HepG2 (cell line): Measurements from ENCODE around the gene CKS1B. TPM values are rescaled to one million over a fixed set of nuclear protein-coding genes. Genes with fewer than 3 reads are reported as not detected.
A peak's percentile ranks its signal among the peaks of the same experiment; 100 is the strongest.

Source experiments
- CCDC6 ChIP-seq: sonication (generic); formaldehyde crosslinking; IDR thresholded peaks from 2 replicates; pipeline ENCODE4 v1.8.1; 2022; ENCODE audit warnings: mild to moderate bottlenecking, missing genetic modification reagents, moderate library complexity
- NPAS2 ChIP-seq: sonication (generic); formaldehyde crosslinking; IDR thresholded peaks from 2 replicates; pipeline ENCODE4 v1.8.0; 2022; ENCODE audit warnings: mild to moderate bottlenecking, missing genetic modification reagents, borderline replicate concordance
- RNF219 ChIP-seq: sonication (generic); formaldehyde crosslinking; IDR thresholded peaks from 2 replicates; pipeline ENCODE4 v1.5.0; 2020; ENCODE audit warnings: mild to moderate bottlenecking, missing genetic modification reagents
- SMYD3 ChIP-seq: sonication (generic); formaldehyde crosslinking; IDR thresholded peaks from 2 replicates; pipeline ENCODE4 v1.8.1; 2023; ENCODE audit warnings: mild to moderate bottlenecking, missing genetic modification reagents
- TIGD3 ChIP-seq: sonication (generic); formaldehyde crosslinking; IDR thresholded peaks from 2 replicates; pipeline ENCODE4 v1.5.1; 2020; ENCODE audit warnings: mild to moderate bottlenecking, missing genetic modification reagents, borderline replicate concordance
- ZFP90 ChIP-seq: sonication (generic); formaldehyde crosslinking; IDR thresholded peaks from 2 replicates; pipeline ENCODE4 v1.8.0; 2022; ENCODE audit warnings: missing genetic modification reagents, mild to moderate bottlenecking, inconsistent platforms, borderline replicate concordance
- ZNF101 ChIP-seq: sonication (generic); formaldehyde crosslinking; IDR thresholded peaks from 2 replicates; pipeline ENCODE4 v1.4.0; 2020; ENCODE audit warnings: mild to moderate bottlenecking, low read depth, missing genetic modification reagents, borderline replicate concordance
- ZNF510 ChIP-seq: sonication (generic); formaldehyde crosslinking; IDR thresholded peaks from 2 replicates; pipeline ENCODE4 v1.4.0; 2020; ENCODE audit warnings: low read depth, mild to moderate bottlenecking, missing genetic modification reagents
- ZNF660 ChIP-seq: sonication (generic); formaldehyde crosslinking; IDR thresholded peaks from 2 replicates; pipeline ENCODE4 v1.5.1; 2020; ENCODE audit warnings: mild to moderate bottlenecking, low read depth, missing genetic modification reagents, borderline replicate concordance
- ZNF770 ChIP-seq: sonication (generic); formaldehyde crosslinking; IDR thresholded peaks from 2 replicates; pipeline ENCODE4 v1.5.0; 2020; ENCODE audit warnings: mild to moderate bottlenecking, missing genetic modification reagents
- ZSCAN30 ChIP-seq: sonication (generic); formaldehyde crosslinking; IDR thresholded peaks from 2 replicates; pipeline ENCODE4 v1.5.0; 2020; ENCODE audit warnings: mild to moderate bottlenecking, missing genetic modification reagents
- polyA plus RNA-seq, 8 experiments: library from polyadenylated mRNA; depleted of rRNA in 3 of 8; stranded (reverse) in 7 of 8; unstranded in 1 of 8; fragments of >200 nt; fragmentation: Illumina TruSeq in 4 of 8; extraction: Trizol in 4 of 8; gene quantifications; 2 replicates each; pipeline versions ENCODE4 v1.2.1 to v1.2.3, GENCODE V29; 2011 to 2016; ENCODE audit warnings: low read depth in 4 of 8, missing spikeins in 1 of 8, mixed read lengths in 1 of 8; ENCODE audit not compliant: insufficient read depth in 1 of 8
- total RNA-seq, 5 experiments: library from RNA; depleted of rRNA; stranded (reverse); fragments of >200 nt; fragmentation: Illumina TruSeq; extraction: Trizol; gene quantifications; 2 replicates each; pipeline ENCODE4 v1.2.3, GENCODE V29; 2016; ENCODE audit warnings: low read depth in 1 of 5
- TF ChIP-seq, protein P1 (sequence below): sonication (generic); formaldehyde crosslinking; IDR thresholded peaks from 2 replicates; pipeline ENCODE4 v1.4.0; 2020; ENCODE audit warnings: missing genetic modification reagents
- TF ChIP-seq, protein P2 (sequence below): sonication (generic); formaldehyde crosslinking; IDR thresholded peaks from 2 replicates; pipeline ENCODE4 v1.4.0; 2020; ENCODE audit warnings: missing genetic modification reagents, borderline replicate concordance
- TF ChIP-seq, protein P3 (sequence below): sonication (generic); formaldehyde crosslinking; IDR thresholded peaks from 2 replicates; pipeline ENCODE4 v1.4.0; 2020; ENCODE audit warnings: mild to moderate bottlenecking, low read depth, missing genetic modification reagents

The CKS1B gene
- total and polyA plus RNA-seq, 2 of the 13 experiments (the other 11 are each of a cell fraction or from before 2014, with no cell fraction given): 217 to 222 TPM

GRCh38 chr1:155003227-155003765 lies 28.8 kb downstream of the CKS1B start (continued):
- TF ChIP-seq, protein P1, sequence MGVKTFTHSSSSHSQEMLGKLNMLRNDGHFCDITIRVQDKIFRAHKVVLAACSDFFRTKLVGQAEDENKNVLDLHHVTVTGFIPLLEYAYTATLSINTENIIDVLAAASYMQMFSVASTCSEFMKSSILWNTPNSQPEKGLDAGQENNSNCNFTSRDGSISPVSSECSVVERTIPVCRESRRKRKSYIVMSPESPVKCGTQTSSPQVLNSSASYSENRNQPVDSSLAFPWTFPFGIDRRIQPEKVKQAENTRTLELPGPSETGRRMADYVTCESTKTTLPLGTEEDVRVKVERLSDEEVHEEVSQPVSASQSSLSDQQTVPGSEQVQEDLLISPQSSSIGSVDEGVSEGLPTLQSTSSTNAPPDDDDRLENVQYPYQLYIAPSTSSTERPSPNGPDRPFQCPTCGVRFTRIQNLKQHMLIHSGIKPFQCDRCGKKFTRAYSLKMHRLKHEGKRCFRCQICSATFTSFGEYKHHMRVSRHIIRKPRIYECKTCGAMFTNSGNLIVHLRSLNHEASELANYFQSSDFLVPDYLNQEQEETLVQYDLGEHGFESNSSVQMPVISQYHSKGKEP (CRISPR knock-in tag): no peak
- TF ChIP-seq TIGD3 (CRISPR knock-in tag) (0 out of 2 replicates have a peak, but pooled peaks have one; percentile 14), CCDC6 (peak; percentile 55; the same call in 1 of the 2 replicates), ZNF770 (no peak), SMYD3 (CRISPR knock-in tag) (peak; percentile 49; the same call in 1 of the 2 replicates), NPAS2 (no peak), ZSCAN30 (CRISPR knock-in tag) (peak; percentile 88), RNF219 (CRISPR knock-in tag) (0 out of 2 replicates have a peak, but pooled peaks have one; percentile 65), ZNF101 (CRISPR knock-in tag) (no peak), ZNF660 (CRISPR knock-in tag) (no peak), ZNF510 (CRISPR knock-in tag) (no peak), ZFP90 (CRISPR knock-in tag) (0 out of 2 replicates have a peak, but pooled peaks have one; percentile 61)
- TF ChIP-seq, protein P2, sequence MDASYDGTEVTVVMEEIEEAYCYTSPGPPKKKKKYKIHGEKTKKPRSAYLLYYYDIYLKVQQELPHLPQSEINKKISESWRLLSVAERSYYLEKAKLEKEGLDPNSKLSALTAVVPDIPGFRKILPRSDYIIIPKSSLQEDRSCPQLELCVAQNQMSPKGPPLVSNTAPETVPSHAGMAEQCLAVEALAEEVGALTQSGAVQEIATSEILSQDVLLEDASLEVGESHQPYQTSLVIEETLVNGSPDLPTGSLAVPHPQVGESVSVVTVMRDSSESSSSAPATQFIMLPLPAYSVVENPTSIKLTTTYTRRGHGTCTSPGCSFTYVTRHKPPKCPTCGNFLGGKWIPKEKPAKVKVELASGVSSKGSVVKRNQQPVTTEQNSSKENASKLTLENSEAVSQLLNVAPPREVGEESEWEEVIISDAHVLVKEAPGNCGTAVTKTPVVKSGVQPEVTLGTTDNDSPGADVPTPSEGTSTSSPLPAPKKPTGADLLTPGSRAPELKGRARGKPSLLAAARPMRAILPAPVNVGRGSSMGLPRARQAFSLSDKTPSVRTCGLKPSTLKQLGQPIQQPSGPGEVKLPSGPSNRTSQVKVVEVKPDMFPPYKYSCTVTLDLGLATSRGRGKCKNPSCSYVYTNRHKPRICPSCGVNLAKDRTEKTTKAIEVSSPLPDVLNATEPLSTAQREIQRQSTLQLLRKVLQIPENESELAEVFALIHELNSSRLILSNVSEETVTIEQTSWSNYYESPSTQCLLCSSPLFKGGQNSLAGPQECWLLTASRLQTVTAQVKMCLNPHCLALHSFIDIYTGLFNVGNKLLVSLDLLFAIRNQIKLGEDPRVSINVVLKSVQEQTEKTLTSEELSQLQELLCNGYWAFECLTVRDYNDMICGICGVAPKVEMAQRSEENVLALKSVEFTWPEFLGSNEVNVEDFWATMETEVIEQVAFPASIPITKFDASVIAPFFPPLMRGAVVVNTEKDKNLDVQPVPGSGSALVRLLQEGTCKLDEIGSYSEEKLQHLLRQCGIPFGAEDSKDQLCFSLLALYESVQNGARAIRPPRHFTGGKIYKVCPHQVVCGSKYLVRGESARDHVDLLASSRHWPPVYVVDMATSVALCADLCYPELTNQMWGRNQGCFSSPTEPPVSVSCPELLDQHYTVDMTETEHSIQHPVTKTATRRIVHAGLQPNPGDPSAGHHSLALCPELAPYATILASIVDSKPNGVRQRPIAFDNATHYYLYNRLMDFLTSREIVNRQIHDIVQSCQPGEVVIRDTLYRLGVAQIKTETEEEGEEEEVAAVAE (CRISPR knock-in tag): no peak
- TF ChIP-seq, protein P3, sequence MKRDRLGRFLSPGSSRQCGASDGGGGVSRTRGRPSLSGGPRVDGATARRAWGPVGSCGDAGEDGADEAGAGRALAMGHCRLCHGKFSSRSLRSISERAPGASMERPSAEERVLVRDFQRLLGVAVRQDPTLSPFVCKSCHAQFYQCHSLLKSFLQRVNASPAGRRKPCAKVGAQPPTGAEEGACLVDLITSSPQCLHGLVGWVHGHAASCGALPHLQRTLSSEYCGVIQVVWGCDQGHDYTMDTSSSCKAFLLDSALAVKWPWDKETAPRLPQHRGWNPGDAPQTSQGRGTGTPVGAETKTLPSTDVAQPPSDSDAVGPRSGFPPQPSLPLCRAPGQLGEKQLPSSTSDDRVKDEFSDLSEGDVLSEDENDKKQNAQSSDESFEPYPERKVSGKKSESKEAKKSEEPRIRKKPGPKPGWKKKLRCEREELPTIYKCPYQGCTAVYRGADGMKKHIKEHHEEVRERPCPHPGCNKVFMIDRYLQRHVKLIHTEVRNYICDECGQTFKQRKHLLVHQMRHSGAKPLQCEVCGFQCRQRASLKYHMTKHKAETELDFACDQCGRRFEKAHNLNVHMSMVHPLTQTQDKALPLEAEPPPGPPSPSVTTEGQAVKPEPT (CRISPR knock-in tag): no peak; the same call in 1 of the 2 replicates
